GM12878 (cell line): Measurements from ENCODE around the gene PRM2. TPM values are rescaled to one million over a fixed set of nuclear protein-coding genes. Genes with fewer than 3 reads are reported as not detected.
A peak's percentile ranks its signal among the peaks of the same experiment; 100 is the strongest.

Experiments
- CREB1 ChIP-seq: IDR thresholded peaks from 2 replicates; pipeline ENCODE4 v1.6.1; 2012; ENCODE audit warnings: low read depth, mild to moderate bottlenecking, inconsistent platforms
- POLR2A ChIP-seq: IDR thresholded peaks from 2 replicates; pipeline ENCODE4 v1.6.1; 2011; ENCODE audit warnings: low read depth, mild to moderate bottlenecking, low read length
- POU2F2 ChIP-seq: IDR thresholded peaks from 3 replicates; pipeline ENCODE4 v1.6.1; 2011; ENCODE audit warnings: low read depth, mild to moderate bottlenecking, low read length, borderline replicate concordance
- RBBP5 ChIP-seq: fragments of 200-600 bp; sonication (generic); conservative IDR thresholded peaks from 2 replicates; pipeline ENCODE4 v1.6.1; 2016
- SMAD5 ChIP-seq: IDR thresholded peaks from 2 replicates; pipeline ENCODE4 v1.6.1; 2016; ENCODE audit warnings: antibody characterized with exemption, low read depth
- SREBF1 ChIP-seq: IDR thresholded peaks from 2 replicates; pipeline ENCODE4 v1.6.1; 2012; ENCODE audit warnings: mild to moderate bottlenecking, low read length
- YBX1 ChIP-seq: fragments of 450-650 bp; IDR thresholded peaks from 2 replicates; pipeline ENCODE4 v1.6.1; 2016; ENCODE audit warnings: antibody characterized with exemption
- ZNF207 ChIP-seq: fragments of 450-650 bp; IDR thresholded peaks from 2 replicates; pipeline ENCODE4 v1.6.1; 2014; ENCODE audit warnings: antibody characterized with exemption, mild to moderate bottlenecking, borderline replicate concordance
- ZSCAN29 ChIP-seq: fragments of 450-650 bp; IDR thresholded peaks from 2 replicates; pipeline ENCODE4 v1.6.1; 2017; ENCODE audit warnings: mild to moderate bottlenecking, moderate library complexity
- polyA plus RNA-seq, 11 experiments: library from polyadenylated mRNA; depleted of rRNA in 4 of 11; unstranded in 6 of 11; stranded (reverse) in 5 of 11; fragments of >200 nt; fragmentation: Nextera tagmentation in 4 of 11; fragmentation: Illumina TruSeq in 1 of 11; extraction: Ambion mirVana in 4 of 11; extraction: Trizol in 1 of 11; gene quantifications; 1 replicate in 1 of 11; 2 replicates in 10 of 11; pipeline versions ENCODE4 v1.2.1 to v1.2.3, GENCODE V29; 2011 to 2016; ENCODE audit warnings: inconsistent platforms in 2 of 11, missing spikeins in 2 of 11, low read depth in 1 of 11
- total RNA-seq, 4 experiments: library from RNA; depleted of rRNA in 3 of 4; stranded (reverse); fragments of >200 nt in 3 of 4; fragmentation: Illumina TruSeq in 1 of 4; extraction: Trizol in 1 of 4; gene quantifications; 2 replicates each; pipeline versions ENCODE4 v1.2.1 to v1.2.3, GENCODE V29; 2013 to 2021
- TF ChIP-seq, protein P1 (sequence below): fragments of 450-650 bp; IDR thresholded peaks from 2 replicates; pipeline ENCODE4 v1.6.1; 2017; ENCODE audit warnings: antibody characterized with exemption, mild to moderate bottlenecking, moderate library complexity
- TF ChIP-seq, protein P2 (sequence below): IDR thresholded peaks from 2 replicates; pipeline ENCODE4 v1.6.1; 2012; ENCODE audit warnings: improper control_type of control experiment, low read depth, low read length; ENCODE audit not compliant: insufficient replicate concordance
- TF ChIP-seq, protein P3 (sequence below), 3 experiments: IDR thresholded peaks in 2 of 3; conservative IDR thresholded peaks in 1 of 3; 2 replicates each; pipeline ENCODE4 v1.5.1; 2011; ENCODE audit warnings: low read depth in 3 of 3, low read length in 3 of 3, mild to moderate bottlenecking in 3 of 3, control low read depth in 2 of 3, moderate library complexity in 2 of 3, inconsistent platforms in 1 of 3, mixed read lengths in 1 of 3; ENCODE audit not compliant: control insufficient read depth in 2 of 3, insufficient read depth in 1 of 3; ENCODE audit errors: extremely low read depth in 1 of 3
- TF ChIP-seq, protein P4 (sequence below): IDR thresholded peaks from 2 replicates; pipeline ENCODE4 v1.6.1; 2011; ENCODE audit warnings: borderline replicate concordance, low read depth, mild to moderate bottlenecking, moderate library complexity, mixed read lengths, low read length; ENCODE audit not compliant: insufficient read depth; ENCODE audit errors: extremely low read length
- TF ChIP-seq, protein P5 (sequence below): IDR thresholded peaks from 2 replicates; pipeline ENCODE4 v1.6.1; 2011; ENCODE audit warnings: low read depth, low read length, improper control_type of control experiment, borderline replicate concordance

PRM2 gene
- total and polyA plus RNA-seq, 10 of the 15 experiments (the other 5 are each of a cell fraction or from before 2014, with no cell fraction given), result not detected

DNA sequence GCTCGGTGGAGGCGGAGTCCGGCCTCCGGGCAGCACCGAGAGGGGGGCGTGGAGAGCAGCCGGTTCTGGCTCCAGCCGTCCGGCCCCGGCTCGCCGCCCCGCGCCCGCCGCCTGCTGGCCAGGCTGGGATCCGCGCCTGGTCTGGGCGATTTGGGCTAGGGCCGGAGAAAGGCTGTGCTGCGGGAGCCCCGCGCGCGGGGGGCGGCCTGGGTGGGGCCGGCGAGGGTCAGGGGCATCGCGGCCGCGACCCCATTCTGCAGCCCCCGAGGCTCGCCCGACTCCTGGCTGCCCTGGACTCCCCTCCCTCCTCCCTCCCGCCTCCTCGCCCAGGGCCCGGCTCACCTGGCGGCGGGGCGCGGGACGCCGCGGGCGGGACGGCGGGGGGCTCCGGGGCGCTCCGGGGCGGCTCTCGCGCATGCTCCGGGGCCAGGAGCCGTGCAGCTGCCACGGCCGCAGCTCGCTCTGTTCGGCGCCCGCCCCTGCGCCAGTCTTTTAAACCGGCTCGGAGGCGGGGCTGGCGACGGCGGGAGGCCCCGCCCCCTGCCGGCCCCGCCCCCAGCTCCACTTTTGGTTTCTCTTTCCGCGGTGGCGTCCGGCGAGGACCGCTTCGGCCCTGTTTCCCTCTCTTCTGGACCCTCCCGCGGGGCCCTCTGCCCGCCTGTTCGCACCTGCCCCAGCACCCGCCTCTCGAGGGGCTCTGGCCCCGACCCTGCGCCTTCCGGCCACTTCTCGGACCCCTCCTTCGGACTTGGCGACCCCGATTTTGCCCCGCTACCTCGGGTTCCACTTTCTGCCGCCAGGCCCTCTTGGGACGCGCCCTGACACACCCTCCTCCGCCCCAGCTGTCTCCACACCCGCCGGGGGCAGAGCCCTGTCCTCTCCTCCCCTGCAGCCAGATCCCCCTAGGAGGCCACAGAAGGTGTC is 20.3 kb downstream of the PRM2 start, which contains the start of gene SOCS1 (continued):
- TF ChIP-seq SREBF1, result no peak
- TF ChIP-seq, protein P1, sequence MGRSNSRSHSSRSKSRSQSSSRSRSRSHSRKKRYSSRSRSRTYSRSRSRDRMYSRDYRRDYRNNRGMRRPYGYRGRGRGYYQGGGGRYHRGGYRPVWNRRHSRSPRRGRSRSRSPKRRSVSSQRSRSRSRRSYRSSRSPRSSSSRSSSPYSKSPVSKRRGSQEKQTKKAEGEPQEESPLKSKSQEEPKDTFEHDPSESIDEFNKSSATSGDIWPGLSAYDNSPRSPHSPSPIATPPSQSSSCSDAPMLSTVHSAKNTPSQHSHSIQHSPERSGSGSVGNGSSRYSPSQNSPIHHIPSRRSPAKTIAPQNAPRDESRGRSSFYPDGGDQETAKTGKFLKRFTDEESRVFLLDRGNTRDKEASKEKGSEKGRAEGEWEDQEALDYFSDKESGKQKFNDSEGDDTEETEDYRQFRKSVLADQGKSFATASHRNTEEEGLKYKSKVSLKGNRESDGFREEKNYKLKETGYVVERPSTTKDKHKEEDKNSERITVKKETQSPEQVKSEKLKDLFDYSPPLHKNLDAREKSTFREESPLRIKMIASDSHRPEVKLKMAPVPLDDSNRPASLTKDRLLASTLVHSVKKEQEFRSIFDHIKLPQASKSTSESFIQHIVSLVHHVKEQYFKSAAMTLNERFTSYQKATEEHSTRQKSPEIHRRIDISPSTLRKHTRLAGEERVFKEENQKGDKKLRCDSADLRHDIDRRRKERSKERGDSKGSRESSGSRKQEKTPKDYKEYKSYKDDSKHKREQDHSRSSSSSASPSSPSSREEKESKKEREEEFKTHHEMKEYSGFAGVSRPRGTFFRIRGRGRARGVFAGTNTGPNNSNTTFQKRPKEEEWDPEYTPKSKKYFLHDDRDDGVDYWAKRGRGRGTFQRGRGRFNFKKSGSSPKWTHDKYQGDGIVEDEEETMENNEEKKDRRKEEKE, result peak; percentile 65; the same call in 1 of the 2 replicates
- TF ChIP-seq, protein P2, sequence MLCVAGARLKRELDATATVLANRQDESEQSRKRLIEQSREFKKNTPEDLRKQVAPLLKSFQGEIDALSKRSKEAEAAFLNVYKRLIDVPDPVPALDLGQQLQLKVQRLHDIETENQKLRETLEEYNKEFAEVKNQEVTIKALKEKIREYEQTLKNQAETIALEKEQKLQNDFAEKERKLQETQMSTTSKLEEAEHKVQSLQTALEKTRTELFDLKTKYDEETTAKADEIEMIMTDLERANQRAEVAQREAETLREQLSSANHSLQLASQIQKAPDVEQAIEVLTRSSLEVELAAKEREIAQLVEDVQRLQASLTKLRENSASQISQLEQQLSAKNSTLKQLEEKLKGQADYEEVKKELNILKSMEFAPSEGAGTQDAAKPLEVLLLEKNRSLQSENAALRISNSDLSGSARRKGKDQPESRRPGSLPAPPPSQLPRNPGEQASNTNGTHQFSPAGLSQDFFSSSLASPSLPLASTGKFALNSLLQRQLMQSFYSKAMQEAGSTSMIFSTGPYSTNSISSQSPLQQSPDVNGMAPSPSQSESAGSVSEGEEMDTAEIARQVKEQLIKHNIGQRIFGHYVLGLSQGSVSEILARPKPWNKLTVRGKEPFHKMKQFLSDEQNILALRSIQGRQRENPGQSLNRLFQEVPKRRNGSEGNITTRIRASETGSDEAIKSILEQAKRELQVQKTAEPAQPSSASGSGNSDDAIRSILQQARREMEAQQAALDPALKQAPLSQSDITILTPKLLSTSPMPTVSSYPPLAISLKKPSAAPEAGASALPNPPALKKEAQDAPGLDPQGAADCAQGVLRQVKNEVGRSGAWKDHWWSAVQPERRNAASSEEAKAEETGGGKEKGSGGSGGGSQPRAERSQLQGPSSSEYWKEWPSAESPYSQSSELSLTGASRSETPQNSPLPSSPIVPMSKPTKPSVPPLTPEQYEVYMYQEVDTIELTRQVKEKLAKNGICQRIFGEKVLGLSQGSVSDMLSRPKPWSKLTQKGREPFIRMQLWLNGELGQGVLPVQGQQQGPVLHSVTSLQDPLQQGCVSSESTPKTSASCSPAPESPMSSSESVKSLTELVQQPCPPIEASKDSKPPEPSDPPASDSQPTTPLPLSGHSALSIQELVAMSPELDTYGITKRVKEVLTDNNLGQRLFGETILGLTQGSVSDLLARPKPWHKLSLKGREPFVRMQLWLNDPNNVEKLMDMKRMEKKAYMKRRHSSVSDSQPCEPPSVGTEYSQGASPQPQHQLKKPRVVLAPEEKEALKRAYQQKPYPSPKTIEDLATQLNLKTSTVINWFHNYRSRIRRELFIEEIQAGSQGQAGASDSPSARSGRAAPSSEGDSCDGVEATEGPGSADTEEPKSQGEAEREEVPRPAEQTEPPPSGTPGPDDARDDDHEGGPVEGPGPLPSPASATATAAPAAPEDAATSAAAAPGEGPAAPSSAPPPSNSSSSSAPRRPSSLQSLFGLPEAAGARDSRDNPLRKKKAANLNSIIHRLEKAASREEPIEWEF, result no peak
- TF ChIP-seq, protein P3, sequence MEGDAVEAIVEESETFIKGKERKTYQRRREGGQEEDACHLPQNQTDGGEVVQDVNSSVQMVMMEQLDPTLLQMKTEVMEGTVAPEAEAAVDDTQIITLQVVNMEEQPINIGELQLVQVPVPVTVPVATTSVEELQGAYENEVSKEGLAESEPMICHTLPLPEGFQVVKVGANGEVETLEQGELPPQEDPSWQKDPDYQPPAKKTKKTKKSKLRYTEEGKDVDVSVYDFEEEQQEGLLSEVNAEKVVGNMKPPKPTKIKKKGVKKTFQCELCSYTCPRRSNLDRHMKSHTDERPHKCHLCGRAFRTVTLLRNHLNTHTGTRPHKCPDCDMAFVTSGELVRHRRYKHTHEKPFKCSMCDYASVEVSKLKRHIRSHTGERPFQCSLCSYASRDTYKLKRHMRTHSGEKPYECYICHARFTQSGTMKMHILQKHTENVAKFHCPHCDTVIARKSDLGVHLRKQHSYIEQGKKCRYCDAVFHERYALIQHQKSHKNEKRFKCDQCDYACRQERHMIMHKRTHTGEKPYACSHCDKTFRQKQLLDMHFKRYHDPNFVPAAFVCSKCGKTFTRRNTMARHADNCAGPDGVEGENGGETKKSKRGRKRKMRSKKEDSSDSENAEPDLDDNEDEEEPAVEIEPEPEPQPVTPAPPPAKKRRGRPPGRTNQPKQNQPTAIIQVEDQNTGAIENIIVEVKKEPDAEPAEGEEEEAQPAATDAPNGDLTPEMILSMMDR (IDR thresholded peaks at IDR 0.05 in 2 of 3, conservative IDR thresholded peaks at IDR 0.05 in 1 of 3; ENCODE audit: control insufficient read depth in 2 of 3, extremely low read depth in 1 of 3, insufficient read depth in 1 of 3, low read depth in 3 of 3, low read length in 3 of 3), result peak; percentile 72 to 79 (median 76); a peak in 5 of 6 replicates
- TF ChIP-seq ZSCAN29, result peak; percentile 72
- TF ChIP-seq ZNF207, result no peak; the same call in 1 of the 2 replicates
- TF ChIP-seq SMAD5, result peak; percentile 87; the same call in 1 of the 2 replicates
- peak; percentile 94; the same call in 2 of the 3 replicates for TF ChIP-seq POU2F2
- TF ChIP-seq POLR2A, result peak; percentile 92
- TF ChIP-seq, protein P4, sequence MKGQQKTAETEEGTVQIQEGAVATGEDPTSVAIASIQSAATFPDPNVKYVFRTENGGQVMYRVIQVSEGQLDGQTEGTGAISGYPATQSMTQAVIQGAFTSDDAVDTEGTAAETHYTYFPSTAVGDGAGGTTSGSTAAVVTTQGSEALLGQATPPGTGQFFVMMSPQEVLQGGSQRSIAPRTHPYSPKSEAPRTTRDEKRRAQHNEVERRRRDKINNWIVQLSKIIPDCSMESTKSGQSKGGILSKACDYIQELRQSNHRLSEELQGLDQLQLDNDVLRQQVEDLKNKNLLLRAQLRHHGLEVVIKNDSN, result no peak
- TF ChIP-seq CREB1, result no peak
- TF ChIP-seq YBX1, result no peak
- no peak for TF ChIP-seq RBBP5
- TF ChIP-seq, protein P5, sequence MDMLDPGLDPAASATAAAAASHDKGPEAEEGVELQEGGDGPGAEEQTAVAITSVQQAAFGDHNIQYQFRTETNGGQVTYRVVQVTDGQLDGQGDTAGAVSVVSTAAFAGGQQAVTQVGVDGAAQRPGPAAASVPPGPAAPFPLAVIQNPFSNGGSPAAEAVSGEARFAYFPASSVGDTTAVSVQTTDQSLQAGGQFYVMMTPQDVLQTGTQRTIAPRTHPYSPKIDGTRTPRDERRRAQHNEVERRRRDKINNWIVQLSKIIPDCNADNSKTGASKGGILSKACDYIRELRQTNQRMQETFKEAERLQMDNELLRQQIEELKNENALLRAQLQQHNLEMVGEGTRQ, result no peak
